Stimulated activated naive CD8-positive, alpha-beta T cell treated with anti-CD3 and anti-CD28 coated beads, Interleukin-15, Interleukin-2, amounts not matched to agents 100 ng/mL and 50 ng/mL, for 24 hours (primary cell): ENCODE data around the gene PPIB.

ENCODE experiments used
- H3K27ac Mint-ChIP-seq: one replicate; pipeline ENCODE4 v1.8.0; 2021; ENCODE audit warnings: mild to moderate bottlenecking, mixed read lengths
- H3K27me3 Mint-ChIP-seq: one replicate; pipeline ENCODE4 v1.8.0; 2021; ENCODE audit warnings: mixed read lengths
- H3K36me3 Mint-ChIP-seq: one replicate; pipeline ENCODE4 v1.8.0; 2021; ENCODE audit warnings: low read depth, mixed read lengths
- H3K4me1 Mint-ChIP-seq: one replicate; pipeline ENCODE4 v1.8.0; 2021; ENCODE audit warnings: low read depth, mixed read lengths
- H3K4me3 Mint-ChIP-seq: one replicate; pipeline ENCODE4 v1.8.0; 2021; ENCODE audit warnings: mild to moderate bottlenecking, mixed read lengths
- H3K9me3 Mint-ChIP-seq: one replicate; pipeline ENCODE4 v1.8.0; 2021; ENCODE audit warnings: mixed read lengths

The PPIB gene

DNA sequence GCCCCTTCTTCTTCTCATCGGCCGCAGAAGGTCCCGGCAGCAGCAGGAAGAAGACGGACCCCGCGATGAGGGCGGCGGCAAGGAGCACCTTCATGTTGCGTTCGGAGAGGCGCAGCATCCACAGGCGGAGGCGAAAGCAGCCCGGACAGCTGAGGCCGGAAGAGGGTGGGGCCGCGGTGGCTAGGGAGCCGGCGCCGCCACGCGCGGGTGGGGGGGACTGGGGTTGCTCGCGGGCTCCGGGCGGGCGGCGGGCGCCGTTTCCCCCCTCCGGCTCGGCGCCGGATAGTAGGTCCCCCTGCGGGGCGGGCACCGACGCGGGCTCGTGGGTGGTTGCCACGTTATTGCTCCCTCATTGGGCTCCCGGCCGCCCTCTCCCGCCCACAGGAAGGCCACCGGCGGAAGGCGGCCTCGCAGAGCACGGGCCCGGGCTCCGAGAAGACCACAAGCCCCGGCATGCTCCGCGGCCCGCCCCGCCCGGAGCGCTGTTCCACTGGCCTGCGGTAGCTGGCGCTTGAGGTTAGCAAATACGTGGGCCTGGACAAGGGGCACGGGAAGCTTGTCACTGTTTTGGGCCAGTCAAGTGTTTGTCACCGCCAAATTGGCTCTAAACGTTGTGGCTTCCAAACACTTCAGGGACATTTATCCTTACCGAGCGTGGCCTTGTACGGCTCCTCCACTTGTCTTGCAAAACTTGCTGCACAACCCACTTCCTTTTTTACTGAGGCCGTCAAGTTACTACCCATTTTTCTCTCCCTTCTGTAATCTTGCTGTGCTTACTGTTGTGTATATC, at the start of gene PPIB:
TSS of gene PPIB (minus strand) at position 154 of the 790 bp plus-strand sequence. CDS start at position 118, 36 bp downstream.
- Mint-ChIP-seq H3K27ac (peak within 1 kb of the TSS; percentile 99), H3K4me3 (peak within 1 kb of the TSS; percentile 90), H3K36me3 (peaks cover 32% of the 10 kb centered on the region), H3K9me3 (no peaks in the 10 kb centered on the region), H3K4me1 (peaks cover 56% of the 10 kb centered on the region), H3K27me3 (no peaks in the 10 kb centered on the region)

- no peak overlapping the region for H3K27ac Mint-ChIP-seq
Measured at GRCh38 chr15:64211696-64212095, 48.9 kb upstream of the PPIB start.

GRCh38 chr15:64210371-64210770, 47.5 kb upstream of the PPIB start:
- Mint-ChIP-seq H3K4me1 (peaks cover 7% of the 10 kb centered on the region), H3K4me3 (no peak overlapping the region), H3K36me3 (peaks cover 27% of the 10 kb centered on the region), H3K27ac (no peak overlapping the region), H3K27me3 (no peaks in the 10 kb centered on the region), H3K9me3 (no peaks in the 10 kb centered on the region)

More at GRCh38 chr15:64211696-64212095, 48.9 kb upstream of the PPIB start:
- peaks cover 7% of the 10 kb centered on the region for H3K4me1 Mint-ChIP-seq
- H3K27me3 Mint-ChIP-seq = no peaks in the 10 kb centered on the region
- H3K9me3 Mint-ChIP-seq = no peaks in the 10 kb centered on the region
- H3K4me3 Mint-ChIP-seq = no peak overlapping the region
- H3K36me3 Mint-ChIP-seq = peaks cover 27% of the 10 kb centered on the region

- Mint-ChIP-seq H3K4me1 (peaks cover 7% of the 10 kb centered on the region), H3K27me3 (no peaks in the 10 kb centered on the region), H3K36me3 (peaks cover 27% of the 10 kb centered on the region), H3K9me3 (no peaks in the 10 kb centered on the region), H3K4me3 (no peak overlapping the region), H3K27ac (no peak overlapping the region)
Measured at GRCh38 chr15:64209680-64210334, 47.0 kb upstream of the PPIB start.

GRCh38 chr15:64205202-64205601, 42.4 kb upstream of the PPIB start:
- peaks cover 31% of the 10 kb centered on the region for H3K36me3 Mint-ChIP-seq
- H3K4me3 Mint-ChIP-seq = no peak overlapping the region
- H3K4me1 Mint-ChIP-seq = peaks cover 7% of the 10 kb centered on the region
- H3K9me3 Mint-ChIP-seq = no peaks in the 10 kb centered on the region
- peak overlapping the region; percentile 50 for H3K27ac Mint-ChIP-seq
- no peaks in the 10 kb centered on the region for H3K27me3 Mint-ChIP-seq

DNA sequence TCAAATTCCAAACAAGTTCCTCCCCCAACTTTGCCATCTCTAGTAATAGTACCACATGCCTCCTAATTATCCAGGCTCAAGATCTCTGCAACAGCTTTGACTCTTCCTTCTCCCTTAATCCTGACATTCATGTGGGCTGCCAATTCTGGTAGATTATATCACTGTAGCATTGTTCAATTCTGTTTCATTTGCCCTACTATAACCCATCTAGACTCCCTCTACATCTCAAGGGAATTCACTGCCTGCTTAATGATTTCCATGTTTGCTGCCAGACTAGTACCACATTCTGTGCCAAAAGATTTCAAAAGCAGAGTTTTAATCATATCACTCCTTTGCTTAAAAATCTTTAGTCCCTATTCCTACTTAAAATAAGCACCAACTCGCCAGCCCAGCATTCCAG, 34.6 kb upstream of the PPIB start:
- Mint-ChIP-seq H3K9me3 (no peaks in the 10 kb centered on the region), H3K27me3 (no peaks in the 10 kb centered on the region), H3K27ac (no peak overlapping the region), H3K36me3 (peaks cover 51% of the 10 kb centered on the region), H3K4me3 (no peak overlapping the region), H3K4me1 (no peaks in the 10 kb centered on the region)

DNA sequence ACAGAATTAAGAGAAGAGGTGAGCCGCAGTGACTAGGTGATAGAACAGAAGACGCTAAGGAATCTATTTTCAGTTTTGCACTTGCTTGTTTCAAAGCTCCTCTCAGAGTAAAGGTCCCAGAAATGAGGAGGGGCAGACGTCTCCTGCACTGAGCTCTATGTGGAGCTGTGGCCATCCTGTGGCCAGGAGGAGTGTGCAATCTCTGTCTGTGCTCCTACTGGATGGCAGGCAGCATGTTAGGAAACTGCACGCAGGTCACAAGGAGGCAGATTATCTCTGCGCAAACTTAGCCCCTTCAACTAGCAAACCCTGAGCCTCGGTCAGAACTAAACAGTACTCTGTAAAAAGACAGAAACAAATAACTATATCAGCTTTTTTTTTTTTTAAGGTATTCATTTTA, 31.1 kb upstream of the PPIB start:
- Mint-ChIP-seq H3K4me1 (no peaks in the 10 kb centered on the region), H3K27me3 (no peaks in the 10 kb centered on the region), H3K4me3 (no peak overlapping the region), H3K9me3 (no peaks in the 10 kb centered on the region), H3K36me3 (peaks cover 41% of the 10 kb centered on the region), H3K27ac (no peak overlapping the region)

GRCh38 chr15:64191971-64192830, 29.4 kb upstream of the PPIB start:
- H3K27me3 Mint-ChIP-seq = no peaks in the 10 kb centered on the region
- no peak overlapping the region for H3K27ac Mint-ChIP-seq
- H3K4me1 Mint-ChIP-seq = peaks cover 14% of the 10 kb centered on the region
- no peaks in the 10 kb centered on the region for H3K9me3 Mint-ChIP-seq
- no peak overlapping the region for H3K4me3 Mint-ChIP-seq
- H3K36me3 Mint-ChIP-seq = peaks cover 44% of the 10 kb centered on the region

DNA sequence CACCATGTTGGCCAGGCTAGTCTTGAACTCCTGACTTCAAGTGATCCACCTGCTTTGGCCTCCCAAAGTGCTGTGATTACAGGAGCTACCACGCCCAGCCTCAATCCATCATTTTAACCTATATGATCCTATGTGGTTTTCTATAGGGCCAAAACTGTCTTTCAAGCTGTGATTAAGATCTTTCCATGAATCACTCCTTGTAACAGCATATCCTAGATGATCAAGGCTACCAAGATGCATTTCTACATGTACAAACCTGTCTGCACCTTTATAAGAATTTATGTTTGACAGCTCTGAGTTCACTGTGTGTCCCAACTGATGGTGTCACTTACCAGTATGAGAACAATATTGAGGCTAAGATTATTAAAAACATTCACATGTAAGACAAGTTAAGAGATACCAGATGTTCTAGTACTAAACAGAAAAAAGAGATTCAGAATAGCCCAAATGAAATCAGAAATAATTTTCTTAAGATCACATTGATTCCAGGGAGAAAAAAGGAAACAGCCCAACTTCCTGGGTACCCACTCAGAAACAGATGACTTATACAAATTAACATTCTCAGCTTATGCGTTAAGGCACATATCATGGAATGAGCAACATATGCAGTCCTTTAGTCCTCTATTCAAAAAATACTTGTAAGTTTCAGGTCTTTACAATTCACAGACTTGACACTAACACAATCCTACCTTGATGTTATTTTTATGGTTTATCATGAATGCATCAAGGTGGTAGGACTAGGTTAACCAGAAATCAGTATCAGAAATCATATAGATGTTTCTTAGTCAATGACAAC, 24.8 kb upstream of the PPIB start:
- peak overlapping the region; percentile 10 for H3K27ac Mint-ChIP-seq
- H3K9me3 Mint-ChIP-seq = no peaks in the 10 kb centered on the region
- H3K4me3 Mint-ChIP-seq = no peak overlapping the region
- H3K36me3 Mint-ChIP-seq = peaks cover 27% of the 10 kb centered on the region
- no peaks in the 10 kb centered on the region for H3K27me3 Mint-ChIP-seq
- H3K4me1 Mint-ChIP-seq = peaks cover 14% of the 10 kb centered on the region

- Mint-ChIP-seq H3K4me3 (no peak overlapping the region), H3K9me3 (no peaks in the 10 kb centered on the region), H3K27me3 (no peaks in the 10 kb centered on the region), H3K4me1 (peaks cover 14% of the 10 kb centered on the region), H3K27ac (no peak overlapping the region), H3K36me3 (peaks cover 31% of the 10 kb centered on the region)
Measured at GRCh38 chr15:64185146-64185911, 22.5 kb upstream of the PPIB start.

DNA sequence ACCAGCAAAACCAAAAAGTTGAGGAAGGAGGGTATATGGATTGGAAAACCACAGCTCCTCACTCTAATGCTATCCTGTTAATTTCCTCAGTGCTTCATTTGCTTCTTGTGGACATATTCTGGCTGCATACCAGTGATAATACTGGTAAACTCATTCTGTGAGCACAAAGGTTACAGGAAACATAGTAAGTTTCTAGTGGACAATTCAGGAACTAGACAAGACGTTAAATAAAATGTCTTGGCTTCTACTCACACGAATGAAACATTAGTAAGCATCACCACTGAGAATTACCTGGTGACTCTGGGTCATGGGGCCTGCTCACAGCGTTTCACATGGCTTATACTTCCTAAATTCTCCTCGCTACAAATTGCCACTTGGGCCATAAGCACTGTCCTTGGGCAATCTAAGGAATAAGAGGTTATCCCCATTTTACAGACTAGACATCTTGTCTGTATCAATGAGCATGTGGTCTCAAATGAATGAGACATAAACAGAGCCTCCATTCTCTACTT, 20.1 kb upstream of the PPIB start:
- peaks cover 6% of the 10 kb centered on the region for H3K4me1 Mint-ChIP-seq
- no peaks in the 10 kb centered on the region for H3K27me3 Mint-ChIP-seq
- H3K9me3 Mint-ChIP-seq = no peaks in the 10 kb centered on the region
- no peak overlapping the region for H3K27ac Mint-ChIP-seq
- peaks cover 32% of the 10 kb centered on the region for H3K36me3 Mint-ChIP-seq
- H3K4me3 Mint-ChIP-seq = no peak overlapping the region

DNA sequence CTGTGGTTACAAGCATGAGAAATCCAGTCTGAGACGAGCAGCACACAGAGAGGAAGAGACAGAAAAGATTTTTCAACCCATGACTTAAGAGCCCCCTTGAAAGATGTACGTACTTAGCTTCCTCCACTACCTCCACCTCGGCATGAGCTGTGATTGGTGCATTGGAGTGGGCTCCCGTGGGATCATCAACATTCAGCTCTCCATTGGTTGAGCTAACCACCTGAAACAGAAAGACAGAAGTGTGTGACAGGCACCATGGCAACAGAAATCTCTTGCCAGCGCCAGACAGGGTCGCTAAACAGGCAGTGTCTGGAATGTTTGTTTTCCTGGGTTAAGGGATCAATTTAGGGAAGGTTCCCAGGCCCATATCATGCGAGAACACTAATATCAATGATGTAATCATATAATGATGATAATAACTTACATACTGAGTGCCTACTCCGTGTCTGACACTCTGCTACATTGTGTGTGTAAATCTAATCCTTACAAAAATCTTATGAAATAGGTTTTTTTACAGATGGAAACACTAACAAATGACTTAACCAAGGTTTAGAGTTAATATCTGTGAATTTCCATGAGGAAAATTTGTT, 17.5 kb upstream of the PPIB start:
- Mint-ChIP-seq H3K4me1 (no peaks in the 10 kb centered on the region), H3K9me3 (no peaks in the 10 kb centered on the region), H3K36me3 (peaks cover 33% of the 10 kb centered on the region), H3K4me3 (no peak overlapping the region), H3K27me3 (no peaks in the 10 kb centered on the region), H3K27ac (no peak overlapping the region)

DNA sequence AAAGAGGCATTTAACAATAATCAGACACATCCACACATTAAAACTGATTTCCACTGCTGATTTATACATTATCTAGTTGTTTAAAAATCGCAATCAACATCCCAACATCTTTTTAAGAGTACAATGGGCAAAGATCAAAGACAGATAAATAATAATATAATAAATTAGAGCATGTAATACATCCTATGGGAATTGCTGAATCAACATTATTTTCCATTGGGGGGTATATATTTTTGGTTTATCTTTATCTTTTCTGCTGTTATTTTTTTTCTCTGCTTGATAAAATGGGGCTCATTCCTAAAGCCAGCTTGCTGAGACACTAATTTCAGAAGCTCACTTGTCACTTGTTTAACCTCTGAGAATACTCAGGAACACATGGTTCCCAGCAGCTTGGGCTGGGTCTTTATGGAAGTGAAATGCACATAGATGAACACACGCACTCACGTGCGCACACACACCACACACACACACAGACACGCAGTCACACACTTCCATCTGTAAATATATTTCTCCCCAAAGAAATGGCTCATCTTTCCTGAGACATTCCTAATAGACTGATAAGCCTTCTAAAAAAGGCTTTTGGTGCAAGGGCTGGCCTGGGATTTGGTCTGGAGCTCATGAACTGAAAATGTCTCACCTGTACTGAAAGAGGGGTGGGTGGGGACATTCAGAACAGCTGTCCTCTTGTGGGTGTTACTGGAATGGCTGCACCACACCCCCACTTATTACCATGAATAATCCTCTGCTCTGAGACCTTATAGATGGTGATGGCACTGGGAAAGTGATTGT, 3.5 kb upstream of the PPIB start:
- no peaks in the 10 kb centered on the region for H3K27me3 Mint-ChIP-seq
- H3K4me1 Mint-ChIP-seq = peaks cover 35% of the 10 kb centered on the region
- no peaks in the 10 kb centered on the region for H3K9me3 Mint-ChIP-seq
- H3K36me3 Mint-ChIP-seq = peaks cover 16% of the 10 kb centered on the region
- no peak overlapping the region for H3K4me3 Mint-ChIP-seq
- H3K27ac Mint-ChIP-seq = no peak overlapping the region
